NT2/D1 (cell line): ENCODE measurements around the gene SEL1L.

Experiments used
- YY1 ChIP-seq: IDR thresholded peaks from 2 replicates; pipeline ENCODE4 v1.6.1; 2011; ENCODE audit not compliant: insufficient read length, insufficient read depth
- ZNF274 ChIP-seq: IDR thresholded peaks from 2 replicates; pipeline ENCODE4 v1.6.1; 2011; ENCODE audit warnings: mild to moderate bottlenecking, low read depth, low read length

- TF ChIP-seq YY1 = no peak
- no peak for TF ChIP-seq ZNF274
Observed at GRCh38 chr14:81437244-81437643, 96.4 kb downstream of the SEL1L start.
